SK-N-SH treated with all-trans-retinoic acid at 6 μM for 48 hours (cell line): ENCODE data around the gene CMIP.

ENCODE experiments used
- ATAC-seq: fragments of 200-7000 bp; cut with Tn5 transposase; 3 replicates; pipeline ENCODE4 v1.9.1; 2020; ENCODE audit warnings: mild to moderate bottlenecking, moderate library complexity
- ARNTL ChIP-seq: fragments of 450-650 bp; formaldehyde crosslinking; IDR thresholded peaks from 2 replicates; pipeline ENCODE4 v1.5.0; 2020; ENCODE audit warnings: low read depth, mild to moderate bottlenecking, moderate library complexity, borderline replicate concordance
- BACH2 ChIP-seq: fragments of 250-450 bp; sonication (Bioruptor Pico); IDR thresholded peaks from 2 replicates; pipeline ENCODE4 v1.9.0; 2021; ENCODE audit warnings: mild to moderate bottlenecking, borderline replicate concordance
- CSDC2 ChIP-seq: fragments of 250-450 bp; sonication (Bioruptor Pico); IDR thresholded peaks from 2 replicates; pipeline ENCODE4 v1.5.0; 2020; ENCODE audit warnings: mild to moderate bottlenecking, moderate library complexity
- CSRNP3 ChIP-seq: fragments of 250-450 bp; sonication (Bioruptor Pico); IDR thresholded peaks from 2 replicates; pipeline ENCODE4 v1.5.1; 2021; ENCODE audit warnings: mild to moderate bottlenecking, moderate library complexity
- ESRRG ChIP-seq: fragments of 250-450 bp; sonication (Bioruptor Pico); IDR thresholded peaks from 2 replicates; pipeline ENCODE4 v1.6.1; 2021; ENCODE audit warnings: mild to moderate bottlenecking
- GLIS3 ChIP-seq: fragments of 250-450 bp; sonication (Bioruptor Pico); IDR thresholded peaks from 2 replicates; pipeline ENCODE4 v1.5.0; 2020; ENCODE audit warnings: mild to moderate bottlenecking, moderate library complexity
- ISL1 ChIP-seq: fragments of 250-450 bp; sonication (Bioruptor Pico); IDR thresholded peaks from 2 replicates; pipeline ENCODE4 v2.1.2; 2022; ENCODE audit warnings: mild to moderate bottlenecking, moderate library complexity
- OSR1 ChIP-seq: fragments of 250-450 bp; sonication (Bioruptor Pico); IDR thresholded peaks from 2 replicates; pipeline ENCODE4 v1.8.0; 2022; ENCODE audit warnings: moderate library complexity, mild to moderate bottlenecking, inconsistent platforms
- PATZ1 ChIP-seq: fragments of 250-450 bp; sonication (Bioruptor Pico); IDR thresholded peaks from 2 replicates; pipeline ENCODE4 v1.8.0; 2020; ENCODE audit warnings: mild to moderate bottlenecking, moderate library complexity, borderline replicate concordance
- POU6F1 ChIP-seq: fragments of 250-450 bp; sonication (Bioruptor Pico); IDR thresholded peaks from 2 replicates; pipeline ENCODE4 v1.8.0; 2021; ENCODE audit warnings: low read depth, mild to moderate bottlenecking, moderate library complexity, borderline replicate concordance
- PPARA ChIP-seq: fragments of 250-450 bp; sonication (Bioruptor Pico); IDR thresholded peaks from 2 replicates; pipeline ENCODE4 v1.5.0; 2020; ENCODE audit warnings: mild to moderate bottlenecking, borderline replicate concordance
- RARB ChIP-seq: fragments of 250-450 bp; sonication (Bioruptor Pico); IDR thresholded peaks from 2 replicates; pipeline ENCODE4 v1.8.0; 2021; ENCODE audit warnings: mild to moderate bottlenecking, moderate library complexity
- SNAI2 ChIP-seq: fragments of 250-450 bp; sonication (Bioruptor Pico); IDR thresholded peaks from 2 replicates; pipeline ENCODE4 v1.5.0; 2020; ENCODE audit warnings: mild to moderate bottlenecking, moderate library complexity
- TCF4 ChIP-seq: fragments of 250-450 bp; sonication (Bioruptor Pico); IDR thresholded peaks from 2 replicates; pipeline ENCODE4 v1.8.0; 2021; ENCODE audit warnings: mild to moderate bottlenecking, moderate library complexity, borderline replicate concordance
- TOX ChIP-seq: fragments of 250-450 bp; sonication (Bioruptor Pico); IDR thresholded peaks from 2 replicates; pipeline ENCODE4 v1.8.0; 2021; ENCODE audit warnings: mild to moderate bottlenecking, moderate library complexity, borderline replicate concordance
- ZC3H10 ChIP-seq: fragments of 250-450 bp; sonication (Bioruptor Pico); IDR thresholded peaks from 2 replicates; pipeline ENCODE4 v1.5.1; 2021; ENCODE audit warnings: mild to moderate bottlenecking, moderate library complexity
- ZFP30 ChIP-seq: fragments of 450-650 bp; formaldehyde crosslinking; IDR thresholded peaks from 2 replicates; pipeline ENCODE4 v1.5.0; 2022; ENCODE audit warnings: mild to moderate bottlenecking, moderate library complexity
- ZNF565 ChIP-seq: fragments of 450-650 bp; formaldehyde crosslinking; conservative IDR thresholded peaks from 2 replicates; pipeline ENCODE4 v1.5.0; 2020; ENCODE audit warnings: low read depth, mild to moderate bottlenecking, moderate library complexity
- ZNF70 ChIP-seq: fragments of 450-650 bp; formaldehyde crosslinking; IDR thresholded peaks from 2 replicates; pipeline ENCODE4 v1.5.0; 2020; ENCODE audit warnings: mild to moderate bottlenecking, moderate library complexity
- ZNF8 ChIP-seq: fragments of 450-650 bp; formaldehyde crosslinking; IDR thresholded peaks from 2 replicates; pipeline ENCODE4 v1.5.0; 2020; ENCODE audit warnings: mild to moderate bottlenecking, moderate library complexity

The CMIP gene

GRCh38 chr16:81635063-81635937 is 190.7 kb downstream of the CMIP start:
- no peak for TF ChIP-seq PPARA (CRISPR knock-in tag)
- no peak for TF ChIP-seq OSR1
- no peak for TF ChIP-seq BACH2 (CRISPR knock-in tag)
- TF ChIP-seq PATZ1 (CRISPR knock-in tag), result no peak
- TF ChIP-seq ZC3H10 (CRISPR knock-in tag), result no peak
- no peak for TF ChIP-seq GLIS3 (CRISPR knock-in tag)
- TF ChIP-seq ZFP30, result no peak
- TF ChIP-seq ISL1 (CRISPR knock-in tag), result no peak
- TF ChIP-seq ARNTL (CRISPR knock-in tag), result no peak
- no peak for TF ChIP-seq CSDC2
- TF ChIP-seq TOX (CRISPR knock-in tag), result no peak
- TF ChIP-seq ESRRG, result no peak
- no peak for TF ChIP-seq CSRNP3 (CRISPR knock-in tag)
- TF ChIP-seq ZNF8 (CRISPR knock-in tag), result no peak
- TF ChIP-seq ZNF565, result no peak
- TF ChIP-seq TCF4, result no peak
- no peak for TF ChIP-seq POU6F1 (CRISPR knock-in tag)
- no peak for TF ChIP-seq ZNF70 (CRISPR knock-in tag)
- TF ChIP-seq RARB (CRISPR knock-in tag), result no peak
- ATAC-seq, result no peak

GRCh38 chr16:81636298-81636993 is 191.8 kb downstream of the CMIP start:
- ATAC-seq, result no peak

More at GRCh38 chr16:81636298-81636993, 191.8 kb downstream of the CMIP start:
- no peak for TF ChIP-seq TOX (CRISPR knock-in tag)
- no peak for TF ChIP-seq CSRNP3 (CRISPR knock-in tag)
- TF ChIP-seq SNAI2 (CRISPR knock-in tag), result no peak
- TF ChIP-seq ZFP30, result no peak
- no peak for TF ChIP-seq PPARA (CRISPR knock-in tag)
- TF ChIP-seq ARNTL (CRISPR knock-in tag), result no peak
- no peak for TF ChIP-seq OSR1
- no peak for TF ChIP-seq RARB (CRISPR knock-in tag)
- no peak for TF ChIP-seq TCF4
- no peak for TF ChIP-seq ZNF565
- no peak for TF ChIP-seq CSDC2
- TF ChIP-seq PATZ1 (CRISPR knock-in tag), result no peak
- TF ChIP-seq ZC3H10 (CRISPR knock-in tag), result no peak
- no peak for TF ChIP-seq BACH2 (CRISPR knock-in tag)
